Type B pancreatic cell (in vitro differentiated cells): Measurements from ENCODE around the gene PLOD2. TPM values are rescaled to one million over a fixed set of nuclear protein-coding genes. Genes with fewer than 3 reads are reported as not detected.

Experiments
- DNase-seq: peaks from one replicate; pipeline ENCODE4 v3.0.0; 2021; ENCODE audit warnings: mixed read lengths; ENCODE audit not compliant: unreplicated experiment; ENCODE audit errors: extremely low spot score
- H3K27ac Mint-ChIP-seq: 2 replicates; pipeline ENCODE4 v1.8.0; 2021; ENCODE audit warnings: mild to moderate bottlenecking, mixed read lengths
- H3K27me3 Mint-ChIP-seq: 2 replicates; pipeline ENCODE4 v1.8.0; 2021; ENCODE audit warnings: mixed read lengths
- H3K36me3 Mint-ChIP-seq: 2 replicates; pipeline ENCODE4 v1.8.0; 2021; ENCODE audit warnings: mixed read lengths
- H3K4me1 Mint-ChIP-seq: one replicate; pipeline ENCODE4 v1.8.0; 2021; ENCODE audit warnings: mixed read lengths; ENCODE audit not compliant: unreplicated experiment
- H3K4me3 Mint-ChIP-seq: 2 replicates; pipeline ENCODE4 v1.8.0; 2021; ENCODE audit warnings: mild to moderate bottlenecking, mixed read lengths
- H3K9me3 Mint-ChIP-seq: 2 replicates; pipeline ENCODE4 v1.8.0; 2021; ENCODE audit warnings: mixed read lengths
- CTCF ChIP-seq: fragments of 200-600 bp; sonication (generic); conservative IDR thresholded peaks from 2 replicates; pipeline ENCODE4 v1.5.0; 2021; ENCODE audit warnings: antibody characterized with exemption, mild to moderate bottlenecking
- long read RNA-seq: library from polyadenylated mRNA; unstranded; transcript quantifications from one replicate; pipeline ENCODE4 v2.0.0, GENCODE V29; 2020
- total RNA-seq: library from RNA; stranded (reverse); gene quantifications from 2 replicates; pipeline ENCODE4 v1.2.1, GENCODE V29; 2021; ENCODE audit warnings: low replicate concordance

Gene PLOD2
- 24.7 and 35.0 TPM in 2 replicates for total RNA-seq
- long read RNA-seq, transcript PLOD2-210 (2 exons, 761 nt) = minor isoform, 14 of 71 reads
- long read RNA-seq, transcript PLOD2-202 (19 exons, 3,665 nt) = major isoform, 33 of 71 reads
- long read RNA-seq, transcript PLOD2-201 (20 exons, 3,732 nt) = minor isoform, 6 of 71 reads
- long read RNA-seq, partial matches to known transcripts = 12 of 71 reads
- long read RNA-seq, other reads (novel, unspliced or antisense) = 6 of 71 reads

- Mint-ChIP-seq H3K27me3 (peaks cover 10% of the 10 kb centered on the region), H3K36me3 (peaks cover 4% of the 10 kb centered on the region), H3K9me3 (peaks cover 5% of the 10 kb centered on the region), H3K27ac (peak within 1 kb of the TSS; percentile 95), H3K4me3 (peak within 1 kb of the TSS; percentile 97), H3K4me1 (peaks cover 46% of the 10 kb centered on the region)
- TF ChIP-seq CTCF = no peak
- DNase-seq = peak; percentile 82
These were observed at the start of gene PLOD2 for GRCh38 chr3:146160964-146161662. Gene PLOD2, minus strand, starts transcription at chr3:146161184. Its CDS starts 195 bp downstream, at chr3:146160989.

GRCh38 chr3:146209371-146209770 is 48.4 kb upstream of the PLOD2 start:
- H3K27me3 Mint-ChIP-seq = no peaks in the 10 kb centered on the region
- no peak overlapping the region for H3K4me3 Mint-ChIP-seq
- no peaks in the 10 kb centered on the region for H3K36me3 Mint-ChIP-seq
- no peak for DNase-seq
- no peaks in the 10 kb centered on the region for H3K9me3 Mint-ChIP-seq
- no peaks in the 10 kb centered on the region for H3K4me1 Mint-ChIP-seq
- TF ChIP-seq CTCF = no peak
- H3K27ac Mint-ChIP-seq = no peak overlapping the region

- DNase-seq = no peak
- Mint-ChIP-seq H3K27ac (no peak overlapping the region), H3K27me3 (no peaks in the 10 kb centered on the region), H3K36me3 (no peaks in the 10 kb centered on the region), H3K9me3 (no peaks in the 10 kb centered on the region), H3K4me1 (no peaks in the 10 kb centered on the region), H3K4me3 (no peak overlapping the region)
- no peak for TF ChIP-seq CTCF
These were observed 42.8 kb upstream of the PLOD2 start for GRCh38 chr3:146203776-146204175.

DNA sequence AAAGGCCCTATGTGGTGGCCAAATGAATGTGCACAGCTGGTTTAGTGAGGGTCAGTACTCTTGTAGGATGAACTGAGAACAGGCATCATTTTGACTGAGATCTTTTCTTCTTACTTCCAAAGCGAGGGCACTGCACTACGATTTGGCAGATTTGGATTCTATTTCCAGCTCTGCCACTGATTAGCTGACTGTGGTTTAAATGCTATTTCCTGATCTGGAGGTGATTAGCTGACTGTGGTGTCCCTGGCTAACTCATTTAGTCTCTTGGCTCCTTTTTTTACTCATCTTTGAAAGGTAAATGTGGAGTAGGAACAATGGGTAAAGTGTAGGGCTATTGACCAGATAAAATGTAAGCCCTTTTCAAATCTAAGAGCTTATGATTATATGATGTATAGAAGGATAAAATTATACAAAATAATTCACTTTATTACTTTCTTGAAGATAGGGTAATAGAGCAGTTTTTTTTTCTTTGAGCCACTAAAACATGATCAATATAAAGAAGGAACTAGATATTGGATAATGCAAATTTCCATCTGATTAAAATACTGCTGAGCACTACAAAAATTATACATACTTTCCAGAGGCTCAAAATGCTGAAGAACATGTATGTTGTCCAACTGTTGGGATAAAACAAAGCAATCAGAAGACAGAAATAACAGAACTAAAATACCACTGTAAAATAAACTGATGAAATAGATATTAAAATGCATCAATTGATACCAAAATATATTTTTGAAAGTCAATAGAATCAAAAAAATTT is 39.7 kb upstream of the PLOD2 start:
- Mint-ChIP-seq H3K36me3 (no peaks in the 10 kb centered on the region), H3K4me3 (no peak overlapping the region), H3K27me3 (no peaks in the 10 kb centered on the region), H3K4me1 (no peaks in the 10 kb centered on the region), H3K27ac (no peak overlapping the region), H3K9me3 (no peaks in the 10 kb centered on the region)
- DNase-seq = no peak
- no peak for TF ChIP-seq CTCF

DNA sequence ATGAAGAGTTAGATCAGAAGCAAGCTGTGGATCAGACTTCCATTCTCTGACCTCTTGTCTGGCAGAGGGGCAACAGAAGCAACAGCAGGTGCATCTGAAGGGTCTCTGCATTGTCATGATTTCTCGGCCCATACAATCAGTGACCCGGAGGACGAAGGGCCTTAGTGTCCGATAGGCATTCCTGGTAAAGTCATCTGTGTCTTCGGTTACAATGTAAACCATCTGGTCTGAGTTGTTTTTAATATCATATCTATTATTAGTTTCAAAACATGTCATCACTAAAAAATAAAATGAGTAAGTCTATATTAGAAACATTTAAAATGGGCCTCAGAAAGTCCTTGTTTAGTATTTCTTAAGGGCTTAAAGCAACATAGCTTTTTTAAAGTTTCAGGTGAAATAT is 38.8 kb upstream of the PLOD2 start:
- no peak for DNase-seq
- H3K27ac Mint-ChIP-seq = no peak overlapping the region
- no peaks in the 10 kb centered on the region for H3K36me3 Mint-ChIP-seq
- H3K9me3 Mint-ChIP-seq = no peaks in the 10 kb centered on the region
- TF ChIP-seq CTCF = no peak
- H3K4me3 Mint-ChIP-seq = no peak overlapping the region
- no peaks in the 10 kb centered on the region for H3K27me3 Mint-ChIP-seq
- H3K4me1 Mint-ChIP-seq = no peaks in the 10 kb centered on the region
